Immature natural killer cell (primary cell): Measurements from ENCODE around the gene ANKS3. TPM values are rescaled to one million over a fixed set of nuclear protein-coding genes. Genes with fewer than 3 reads are reported as not detected.

Experiments
- DNase-seq, 3 donors: peaks; one replicate each; pipeline ENCODE4 v3.0.0; 2022; ENCODE audit warnings: mixed read lengths in 1 of 3
- H3K27ac Mint-ChIP-seq, 6 donors: one replicate each; pipeline ENCODE4 v1.8.0; 2020; ENCODE audit warnings: mixed read lengths in 6 of 6, mild to moderate bottlenecking in 5 of 6, inconsistent platforms in 4 of 6, moderate library complexity in 3 of 6
- H3K27me3 Mint-ChIP-seq, 3 donors: one replicate each; pipeline ENCODE4 v1.8.0; 2020 to 2021; ENCODE audit warnings: low read depth in 3 of 3, mild to moderate bottlenecking in 3 of 3, mixed read lengths in 3 of 3, moderate library complexity in 3 of 3, inconsistent platforms in 1 of 3
- H3K36me3 Mint-ChIP-seq, 3 donors: one replicate each; pipeline ENCODE4 v1.8.0; 2020; ENCODE audit warnings: mixed read lengths in 3 of 3, inconsistent platforms in 2 of 3, mild to moderate bottlenecking in 2 of 3
- H3K4me1 Mint-ChIP-seq, 2 donors: one replicate each; pipeline ENCODE4 v1.8.0; 2020; ENCODE audit warnings: inconsistent platforms in 2 of 2, mild to moderate bottlenecking in 2 of 2, mixed read lengths in 2 of 2, moderate library complexity in 1 of 2
- H3K4me3 Mint-ChIP-seq, 5 donors: one replicate each; pipeline ENCODE4 v1.8.0; 2020; ENCODE audit warnings: mild to moderate bottlenecking in 5 of 5, mixed read lengths in 5 of 5, inconsistent platforms in 3 of 5, moderate library complexity in 3 of 5
- H3K9me3 Mint-ChIP-seq, 6 donors: one replicate each; pipeline ENCODE4 v1.8.0; 2020; ENCODE audit warnings: mild to moderate bottlenecking in 6 of 6, mixed read lengths in 6 of 6, inconsistent platforms in 4 of 6, moderate library complexity in 3 of 6
- polyA plus RNA-seq, 3 donors: library from polyadenylated mRNA; unstranded; fragments of 300-500 nt; fragmentation: Illumina TruSeq; gene quantifications; one replicate each; pipeline ENCODE4 v1.2.3, GENCODE V29; 2021

Gene ANKS3
- polyA plus RNA-seq, 3 donors from 2014 or later, result 1.4 to 6.4 (median 2.6) TPM

- Mint-ChIP-seq H3K27me3 (peaks cover 0 to 7% (median 0%) of the 10 kb centered on the region in 3 donors), H3K9me3 (no peaks in the 10 kb centered on the region), H3K27ac (no peak overlapping the region), H3K36me3 (peaks cover 12 to 27% (median 12%) of the 10 kb centered on the region in 3 donors), H3K4me1 (peaks cover 0 to 2% of the 10 kb centered on the region in 2 donors), H3K4me3 (no peak overlapping the region)
- no peak for DNase-seq
These were observed 30.2 kb downstream of the ANKS3 start for GRCh38 chr16:4703906-4704305.

GRCh38 chr16:4702466-4702808 lies 31.6 kb downstream of the ANKS3 start:
- no peak overlapping the region for H3K4me3 Mint-ChIP-seq
- peaks cover 0 to 7% (median 0%) of the 10 kb centered on the region in 3 donors for H3K27me3 Mint-ChIP-seq
- H3K27ac Mint-ChIP-seq, result no peak overlapping the region
- H3K36me3 Mint-ChIP-seq, result peaks cover 12 to 24% (median 12%) of the 10 kb centered on the region in 3 donors
- DNase-seq, result no peak
- H3K9me3 Mint-ChIP-seq, result no peaks in the 10 kb centered on the region
- peaks cover 0 to 2% of the 10 kb centered on the region in 2 donors for H3K4me1 Mint-ChIP-seq

GRCh38 chr16:4701791-4702465 lies 32.1 kb downstream of the ANKS3 start:
- Mint-ChIP-seq H3K9me3 (no peaks in the 10 kb centered on the region), H3K4me1 (peaks cover 0 to 2% of the 10 kb centered on the region in 2 donors), H3K27ac (no peak overlapping the region), H3K4me3 (no peak overlapping the region), H3K27me3 (peaks cover 0 to 7% (median 0%) of the 10 kb centered on the region in 3 donors), H3K36me3 (peaks cover 11 to 21% (median 12%) of the 10 kb centered on the region in 3 donors)
- no peak for DNase-seq

GRCh38 chr16:4700997-4701743 lies 32.9 kb downstream of the ANKS3 start:
- Mint-ChIP-seq H3K36me3 (peaks cover 6 to 16% (median 12%) of the 10 kb centered on the region in 3 donors), H3K9me3 (no peaks in the 10 kb centered on the region), H3K4me3 (no peak overlapping the region), H3K4me1 (peaks cover 0 to 2% of the 10 kb centered on the region in 2 donors), H3K27ac (no peak overlapping the region), H3K27me3 (peaks cover 0 to 7% (median 0%) of the 10 kb centered on the region in 3 donors)
- DNase-seq, result no peak

GRCh38 chr16:4700380-4700996 lies 33.6 kb downstream of the ANKS3 start:
- Mint-ChIP-seq H3K27ac (no peak overlapping the region), H3K36me3 (peaks cover 6 to 16% (median 10%) of the 10 kb centered on the region in 3 donors), H3K4me3 (no peak overlapping the region), H3K27me3 (peaks cover 0 to 7% (median 2%) of the 10 kb centered on the region in 3 donors), H3K9me3 (no peaks in the 10 kb centered on the region), H3K4me1 (peaks cover 5 to 9% of the 10 kb centered on the region in 2 donors)
- no peak for DNase-seq

- peaks cover 0 to 7% (median 7%) of the 10 kb centered on the region in 3 donors for H3K27me3 Mint-ChIP-seq
- no peak overlapping the region for H3K4me3 Mint-ChIP-seq
- H3K9me3 Mint-ChIP-seq, result no peaks in the 10 kb centered on the region
- DNase-seq, result no peak
- peaks cover 9 to 14% of the 10 kb centered on the region in 2 donors for H3K4me1 Mint-ChIP-seq
- peaks cover 5 to 12% (median 6%) of the 10 kb centered on the region in 3 donors for H3K36me3 Mint-ChIP-seq
- peak overlapping the region in 1 of 6 donors; percentile 5 for H3K27ac Mint-ChIP-seq
These were observed 35.0 kb downstream of the ANKS3 start for GRCh38 chr16:4699046-4699556.

GRCh38 chr16:4698321-4699045 lies 35.6 kb downstream of the ANKS3 start:
- Mint-ChIP-seq H3K9me3 (no peaks in the 10 kb centered on the region), H3K36me3 (peaks cover 5 to 12% (median 6%) of the 10 kb centered on the region in 3 donors), H3K4me1 (peaks cover 9 to 14% of the 10 kb centered on the region in 2 donors), H3K4me3 (no peak overlapping the region), H3K27me3 (peaks cover 0 to 7% (median 7%) of the 10 kb centered on the region in 3 donors), H3K27ac (no peak overlapping the region)
- no peak for DNase-seq

GRCh38 chr16:4697848-4698291 lies 36.2 kb downstream of the ANKS3 start:
- Mint-ChIP-seq H3K27ac (no peak overlapping the region), H3K4me3 (no peak overlapping the region), H3K9me3 (no peaks in the 10 kb centered on the region), H3K4me1 (peaks cover 9 to 17% of the 10 kb centered on the region in 2 donors), H3K27me3 (peaks cover 0 to 11% (median 7%) of the 10 kb centered on the region in 3 donors), H3K36me3 (peaks cover 5 to 12% (median 6%) of the 10 kb centered on the region in 3 donors)
- no peak for DNase-seq

- peaks cover 5 to 9% (median 6%) of the 10 kb centered on the region in 3 donors for H3K36me3 Mint-ChIP-seq
- DNase-seq, result no peak
- H3K27ac Mint-ChIP-seq, result peak overlapping the region in 1 of 6 donors; percentile 7
- H3K9me3 Mint-ChIP-seq, result no peaks in the 10 kb centered on the region
- H3K4me3 Mint-ChIP-seq, result no peak overlapping the region
- peaks cover 0 to 9% (median 7%) of the 10 kb centered on the region in 3 donors for H3K27me3 Mint-ChIP-seq
- H3K4me1 Mint-ChIP-seq, result peaks cover 9 to 15% of the 10 kb centered on the region in 2 donors
These were observed 36.9 kb downstream of the ANKS3 start for GRCh38 chr16:4696905-4697847.

GRCh38 chr16:4696172-4696904 lies 37.7 kb downstream of the ANKS3 start:
- Mint-ChIP-seq H3K4me1 (peaks cover 9 to 15% of the 10 kb centered on the region in 2 donors), H3K4me3 (peak overlapping the region in 2 of 5 donors; percentile 4 to 14), H3K27ac (peak overlapping the region in 2 of 6 donors; percentile 34 to 76), H3K9me3 (no peaks in the 10 kb centered on the region), H3K36me3 (peaks cover 5 to 7% (median 6%) of the 10 kb centered on the region in 3 donors), H3K27me3 (peaks cover 0 to 7% (median 7%) of the 10 kb centered on the region in 3 donors)
- no peak for DNase-seq

GRCh38 chr16:4695473-4696171 lies 38.4 kb downstream of the ANKS3 start:
- Mint-ChIP-seq H3K4me1 (peaks cover 9 to 15% of the 10 kb centered on the region in 2 donors), H3K4me3 (peak overlapping the region; percentile 54 to 87 (median 73)), H3K36me3 (peaks cover 5 to 7% (median 6%) of the 10 kb centered on the region in 3 donors), H3K9me3 (no peaks in the 10 kb centered on the region), H3K27ac (peak overlapping the region; percentile 65 to 85 (median 77)), H3K27me3 (peaks cover 0 to 7% (median 7%) of the 10 kb centered on the region in 3 donors)
- DNase-seq, result peak in 1 of 3 donors; percentile 46
